EL (cell line): ENCODE data around the gene LETMD1.
"Not testable (repeated sequence)": the region's sequence is repeated elsewhere in the genome, so short reads cannot be mapped to it uniquely, and the experiment has no call there.

Experiments
- DNase-seq: peaks from one replicate; pipeline ENCODE4 v3.0.0-alpha.2; 2016

LETMD1 gene

GRCh38 chr12:51047655-51048540 lies at the start of gene LETMD1:
Gene LETMD1 (plus strand): TSS chr12:51048327. CDS start chr12:51048357, 30 bp downstream.
- DNase-seq = peak; percentile 98

GRCh38 chr12:50999093-50999492 lies 49.0 kb upstream of the LETMD1 start:
- no peak for DNase-seq

GRCh38 chr12:51000245-51000644 lies 47.9 kb upstream of the LETMD1 start:
- peak; percentile 65 for DNase-seq

DNA sequence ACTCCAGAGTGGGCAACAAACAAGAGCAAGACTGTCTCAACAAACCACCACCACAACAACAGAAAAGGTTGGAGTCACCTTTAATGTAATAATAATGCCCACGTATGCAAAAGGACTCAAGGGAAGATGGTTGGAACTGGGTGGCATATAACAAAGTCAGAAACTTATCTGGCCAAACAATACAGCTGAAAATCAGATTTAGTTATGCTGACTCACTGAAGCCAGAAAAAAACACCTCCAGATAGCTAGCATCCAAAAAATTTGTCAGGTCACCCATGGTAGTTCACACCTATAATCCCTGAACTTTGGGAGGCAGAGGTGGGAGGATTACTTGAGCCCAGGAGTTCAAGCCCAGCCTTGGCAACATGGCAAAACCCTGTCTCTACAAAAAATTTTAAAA lies 46.3 kb upstream of the LETMD1 start:
- no peak for DNase-seq

- DNase-seq = no peak
These were observed 43.6 kb upstream of the LETMD1 start for GRCh38 chr12:51004504-51004903.

DNA sequence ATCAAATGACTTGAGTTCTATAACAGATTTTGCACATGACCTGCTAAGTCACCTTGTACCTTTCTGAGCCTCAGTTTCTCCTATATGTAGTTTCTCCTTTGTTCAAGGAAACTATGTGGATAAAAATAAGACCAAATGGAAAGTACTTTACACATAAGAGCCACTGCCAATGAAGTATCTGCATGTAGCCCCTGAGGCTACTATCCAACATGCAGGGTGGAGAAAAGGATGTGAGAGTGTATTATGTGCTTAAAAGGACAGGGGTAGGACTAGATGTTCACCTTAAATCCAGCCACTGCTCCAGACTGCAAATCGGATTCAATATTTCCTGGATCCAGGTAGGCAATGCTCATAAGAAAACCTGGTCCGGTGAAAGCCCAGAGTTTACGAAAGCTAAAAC lies 43.1 kb upstream of the LETMD1 start:
- no peak for DNase-seq

- DNase-seq = no peak
These were observed 42.5 kb upstream of the LETMD1 start for GRCh38 chr12:51005671-51006070.

GRCh38 chr12:51008329-51009055 lies 39.6 kb upstream of the LETMD1 start:
- no peak for DNase-seq

- DNase-seq = no peak
These were observed 39.1 kb upstream of the LETMD1 start for GRCh38 chr12:51009056-51009440.

DNA sequence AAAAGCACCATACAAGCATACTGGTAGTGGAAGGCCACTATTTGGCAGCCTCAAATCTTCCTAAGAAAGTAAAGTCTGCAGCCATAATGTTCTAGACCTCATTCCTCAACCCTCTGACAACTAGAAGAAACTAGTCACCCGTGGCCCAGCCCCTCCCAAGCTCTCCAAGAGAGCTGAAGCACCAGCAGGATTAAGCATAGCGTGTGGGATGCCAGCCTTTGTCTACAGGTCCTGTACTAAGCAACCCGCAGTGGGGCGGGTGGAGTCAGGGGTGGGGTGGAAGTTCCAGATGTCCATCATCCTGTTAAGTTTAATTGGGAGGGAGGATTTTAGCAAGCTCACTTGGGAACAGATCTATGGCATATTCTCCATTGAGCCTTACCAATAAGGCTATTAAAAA lies 36.2 kb upstream of the LETMD1 start:
- DNase-seq = no peak

DNA sequence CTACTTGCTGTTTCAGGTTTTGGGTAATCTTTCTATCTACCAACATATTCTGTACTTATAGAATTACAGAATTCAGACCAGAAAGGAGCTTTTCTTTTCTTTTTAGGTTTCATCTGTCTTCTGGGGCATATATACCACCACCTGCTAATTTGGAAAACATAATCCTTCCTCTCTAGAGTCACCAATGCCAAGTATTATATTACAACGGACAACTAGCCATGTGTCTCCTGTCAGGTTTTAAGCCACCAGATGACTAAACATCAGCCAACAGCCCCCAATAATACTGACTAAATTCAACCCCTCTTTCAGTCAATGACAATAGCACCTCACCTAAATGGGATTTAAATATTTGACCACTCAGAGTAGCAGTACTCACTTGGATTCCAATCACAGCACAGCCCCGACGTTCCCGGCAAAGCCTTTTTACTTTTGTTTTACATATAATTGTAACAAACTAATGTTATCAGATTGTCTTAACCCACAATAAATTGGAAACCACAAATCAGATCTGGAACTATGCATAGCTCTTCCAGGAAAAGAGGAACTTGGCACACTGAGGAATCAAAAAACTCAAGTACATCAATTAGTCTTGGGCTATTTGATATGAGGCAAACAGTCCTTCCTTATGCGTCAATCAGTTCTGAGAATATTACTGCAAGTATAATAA lies 35.4 kb upstream of the LETMD1 start:
- no peak for DNase-seq

- DNase-seq = no peak
These were observed 34.7 kb upstream of the LETMD1 start for GRCh38 chr12:51013441-51013840.

DNA sequence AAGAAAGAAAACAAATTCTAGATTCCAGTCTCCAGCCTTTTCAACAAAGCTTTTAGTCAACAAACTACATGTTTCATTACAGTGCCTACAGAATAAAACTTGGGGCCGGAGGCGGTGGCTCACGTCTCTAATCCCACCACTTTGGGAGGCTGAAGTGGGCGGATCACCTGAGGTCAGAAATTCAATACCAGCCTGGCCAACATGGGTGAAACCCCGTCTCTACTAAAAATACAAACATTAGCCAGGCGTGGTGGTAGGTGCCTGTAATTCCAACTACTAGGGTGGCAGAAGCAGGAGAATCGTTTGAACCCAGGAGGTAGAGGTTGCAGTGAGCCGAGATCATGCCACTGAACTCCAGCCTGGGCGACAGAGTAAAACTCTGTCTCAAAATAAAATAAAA lies 33.7 kb upstream of the LETMD1 start:
- not testable (repeated sequence) for DNase-seq

- no peak for DNase-seq
These were observed 30.7 kb upstream of the LETMD1 start for GRCh38 chr12:51017452-51017851.

DNA sequence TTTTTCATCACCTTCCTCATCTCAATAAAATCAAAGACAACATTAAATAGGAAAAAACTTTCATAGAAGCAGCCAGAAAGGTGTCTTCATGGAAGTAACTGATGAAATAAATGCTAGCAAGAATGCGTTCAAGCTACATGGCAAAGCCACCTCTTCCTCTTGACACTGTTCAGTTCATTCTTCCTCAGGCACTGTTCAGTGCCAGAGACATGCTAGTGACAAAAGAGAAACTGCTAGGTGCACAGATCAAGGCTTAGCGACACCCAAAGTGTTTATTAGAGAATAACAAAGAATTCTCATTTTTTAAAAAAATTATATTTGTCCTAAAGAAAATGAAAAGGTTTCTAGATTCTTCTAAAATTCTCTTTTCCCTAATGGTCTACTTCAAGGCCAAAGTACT lies 29.2 kb upstream of the LETMD1 start:
- no peak for DNase-seq

DNA sequence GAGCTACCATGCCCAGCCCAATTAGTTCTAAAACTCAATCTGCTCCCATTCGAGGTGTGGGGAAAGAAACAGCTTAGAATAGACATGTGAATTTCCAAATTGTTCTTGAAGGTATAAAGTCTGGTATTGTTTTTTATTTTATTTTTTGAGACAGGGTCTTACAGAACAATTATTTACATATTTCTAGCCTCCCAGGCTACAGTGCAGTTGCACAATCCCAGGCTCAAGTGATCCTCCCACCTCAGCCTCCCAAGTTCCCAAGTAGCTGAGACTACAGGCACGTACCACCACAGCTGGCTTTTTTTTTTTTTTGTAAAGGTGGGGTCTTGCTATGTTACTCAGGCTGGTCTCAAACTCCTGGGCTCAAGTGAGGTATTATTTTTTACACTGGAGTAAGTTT lies 28.2 kb upstream of the LETMD1 start:
- no peak for DNase-seq

- no peak for DNase-seq
These were observed 27.5 kb upstream of the LETMD1 start for GRCh38 chr12:51020448-51021182.

GRCh38 chr12:51021694-51022093 lies 26.4 kb upstream of the LETMD1 start:
- no peak for DNase-seq

DNA sequence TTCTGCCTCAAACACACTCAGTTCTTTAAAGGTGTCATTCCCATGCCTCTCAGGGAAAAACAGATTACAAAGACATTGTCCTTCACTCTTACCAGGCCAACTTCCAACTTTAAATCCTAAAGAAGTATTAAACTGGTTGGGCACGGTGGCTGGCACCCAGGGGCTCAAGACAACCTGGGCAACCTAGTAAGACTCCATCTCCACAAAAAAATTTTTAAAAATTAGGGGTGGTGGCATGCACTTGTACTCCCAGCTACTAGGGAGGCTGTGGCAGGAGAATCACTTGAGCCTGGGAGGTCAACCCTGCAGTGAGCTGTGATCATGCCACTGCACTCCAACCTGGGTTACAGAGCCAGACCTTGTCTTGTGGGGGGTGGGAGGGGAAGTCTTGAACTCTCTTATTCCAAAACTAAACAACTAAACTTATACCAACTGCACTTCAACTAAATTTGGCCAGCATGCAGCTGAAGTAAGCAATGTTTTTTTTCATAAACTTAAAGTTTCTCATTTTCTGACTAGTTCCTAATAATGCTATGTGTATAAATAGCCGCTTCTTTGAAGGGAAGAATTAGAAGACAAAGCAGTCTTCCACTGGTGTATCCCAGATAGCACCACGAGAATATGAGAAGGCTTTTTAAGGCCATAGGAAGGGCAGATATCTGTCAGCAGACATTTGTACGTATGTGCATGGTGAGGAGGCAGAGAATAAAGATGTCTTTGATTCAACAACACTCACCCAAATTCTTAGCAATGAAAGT lies 24.3 kb upstream of the LETMD1 start:
- no peak for DNase-seq

- DNase-seq = peak; percentile 4
These were observed 22.7 kb upstream of the LETMD1 start for GRCh38 chr12:51025338-51025835.

GRCh38 chr12:51025836-51026638 lies 22.1 kb upstream of the LETMD1 start, which contains the start of gene SLC11A2:
Gene SLC11A2 (minus strand): TSS chr12:51026384. CDS start chr12:51010728, 15,656 bp downstream.
- peak; percentile 94 for DNase-seq
